Placental pericyte (primary cell): Measurements from ENCODE around the gene FAM20C. TPM values are rescaled to one million over a fixed set of nuclear protein-coding genes. Genes with fewer than 3 reads are reported as not detected.

Experiments used
- total RNA-seq: library from RNA; depleted of rRNA; stranded (reverse); fragments of >200 nt; gene quantifications from 2 replicates; pipeline ENCODE4 v1.2.3, GENCODE V29; 2012

The FAM20C gene
- 19.9 and 86.5 TPM in 2 replicates for total RNA-seq

DNA sequence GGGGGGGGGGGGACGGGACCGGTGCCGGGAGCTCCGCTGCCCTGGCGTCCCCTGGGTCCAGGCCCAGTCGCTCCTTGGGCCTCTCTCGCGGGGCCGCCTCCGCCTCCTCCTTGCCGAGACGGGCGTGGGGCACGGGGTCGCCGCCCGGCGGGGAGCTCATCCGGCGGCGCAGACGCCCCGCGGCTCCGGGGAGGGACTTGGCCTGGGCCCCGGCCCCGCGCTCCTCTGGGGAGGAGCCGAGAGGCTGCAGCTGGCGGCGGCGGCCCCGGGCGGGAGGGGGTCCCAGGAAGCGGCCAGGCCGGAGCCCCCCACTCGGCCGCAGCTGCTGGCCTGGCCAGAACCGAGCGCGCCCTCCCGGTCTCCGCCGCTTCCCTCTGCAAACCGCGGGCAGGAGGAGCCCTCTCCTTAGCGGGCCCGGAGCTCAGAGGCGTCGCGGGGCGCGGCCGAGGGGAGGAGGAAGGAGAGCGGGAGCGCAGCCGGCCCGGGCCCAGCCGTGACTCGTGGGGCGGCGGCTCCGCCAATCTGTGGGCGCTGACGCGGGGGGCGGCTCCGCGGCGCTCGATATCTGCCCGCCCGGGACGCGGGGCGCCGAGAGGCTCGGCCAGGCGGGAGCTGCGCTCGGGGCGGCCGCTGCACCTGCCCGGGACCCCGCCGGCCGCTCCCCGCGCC lies at the start of gene FAM20C:
Gene FAM20C (plus strand): TSS at position 591 of the 669 bp plus-strand sequence. CDS start 629 bp downstream, outside the sequence.

DNA sequence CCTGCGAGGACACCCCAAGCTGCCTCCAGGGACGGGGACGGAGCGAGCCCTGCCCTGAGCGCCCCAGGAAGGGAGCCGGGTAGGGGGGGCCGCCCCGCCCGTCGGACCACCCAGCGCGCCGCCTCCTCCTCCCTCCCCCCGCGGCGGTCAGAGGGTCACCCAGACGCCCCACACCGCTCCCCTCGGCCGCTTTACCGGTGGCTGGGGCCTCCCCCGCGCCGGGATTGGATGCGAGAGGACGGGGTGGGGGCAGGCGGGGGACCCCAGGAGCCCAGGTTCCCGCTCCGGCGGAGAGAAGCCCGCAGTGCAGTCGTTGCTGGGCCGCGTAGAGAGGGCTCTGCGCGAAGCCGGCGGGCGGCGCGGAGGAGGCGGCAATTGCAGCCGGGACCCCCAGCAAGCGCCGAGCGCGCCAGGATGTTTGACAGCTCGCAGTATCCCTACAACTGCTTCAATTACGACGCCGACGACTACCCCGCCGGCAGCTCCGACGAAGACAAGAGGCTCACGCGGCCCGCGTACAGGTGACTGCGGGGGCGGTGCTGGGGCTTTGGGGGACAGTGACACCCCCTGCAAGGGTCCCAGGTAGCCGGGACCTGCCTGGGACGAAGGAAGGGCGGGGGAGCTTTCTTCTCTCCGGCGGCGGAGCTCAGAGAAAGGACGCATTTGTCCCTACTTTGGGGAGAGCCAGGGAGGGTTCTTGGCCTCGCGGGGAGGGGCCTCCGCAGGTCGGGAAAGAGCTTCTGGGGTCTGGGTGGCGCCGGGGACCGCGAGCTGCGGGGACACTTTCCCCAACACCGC lies 97.6 kb downstream of the FAM20C start, which contains the start of gene FOXL3:
Gene FOXL3 (plus strand): TSS at position 415 of the 798 bp plus-strand sequence. CDS start 0 bp downstream, at position 415.

Other genes with a start within 250 kb of the FAM20C start
- not detected in 2 replicates for gene FOXL3, start 97.6 kb downstream of the FAM20C start, total RNA-seq